Pulmonary artery endothelial cell (primary cell): ENCODE measurements around the gene AGRN. TPM values are rescaled to one million over a fixed set of nuclear protein-coding genes. Genes with fewer than 3 reads are reported as not detected.
A peak's percentile ranks its signal among the peaks of the same experiment; 100 is the strongest.
"Not testable (repeated sequence)": the region's sequence is repeated elsewhere in the genome, so short reads cannot be mapped to it uniquely, and the experiment has no call there.

Experiments used
- DNase-seq: peaks from one replicate; pipeline ENCODE4 v3.0.0-alpha.2; 2011; ENCODE audit warnings: low read depth, low spot score
- total RNA-seq: library from RNA; depleted of rRNA; stranded (reverse); fragments of >200 nt; gene quantifications from 2 replicates; pipeline ENCODE4 v1.2.3, GENCODE V29; 2014

Gene AGRN
- total RNA-seq, 1 donor from 2014 or later = 88.2 TPM

GRCh38 chr1:1051127-1051810 is 31.3 kb downstream of the AGRN start:
- DNase-seq = no peak

GRCh38 chr1:1052003-1052840 is 32.3 kb downstream of the AGRN start:
- DNase-seq = no peak

GRCh38 chr1:1053022-1053421 is 33.1 kb downstream of the AGRN start:
- no peak for DNase-seq

GRCh38 chr1:1053682-1054081 is 33.8 kb downstream of the AGRN start:
- no peak for DNase-seq

GRCh38 chr1:1054099-1054700 is 34.3 kb downstream of the AGRN start:
- DNase-seq = no peak

GRCh38 chr1:1054971-1055370 is 35.1 kb downstream of the AGRN start:
- DNase-seq = no peak

- no peak for DNase-seq
Observed at GRCh38 chr1:1055841-1056736, 36.2 kb downstream of the AGRN start.

- DNase-seq = not testable (repeated sequence)
Observed at GRCh38 chr1:1057769-1058087, 37.8 kb downstream of the AGRN start.

- DNase-seq = no peak
Observed at GRCh38 chr1:1058088-1058905, 38.4 kb downstream of the AGRN start.

- no peak for DNase-seq
Observed at GRCh38 chr1:1058921-1059493, 39.1 kb downstream of the AGRN start.

GRCh38 chr1:1059494-1060280 is 39.8 kb downstream of the AGRN start:
- no peak for DNase-seq

GRCh38 chr1:1060281-1061000 is 40.5 kb downstream of the AGRN start:
- no peak for DNase-seq

- no peak for DNase-seq
Observed at GRCh38 chr1:1061682-1062345, 41.9 kb downstream of the AGRN start.

GRCh38 chr1:1062348-1063163 is 42.6 kb downstream of the AGRN start:
- DNase-seq = no peak

- DNase-seq = no peak
Observed at GRCh38 chr1:1063261-1063944, 43.5 kb downstream of the AGRN start.

- peak; percentile 56 for DNase-seq
Observed at GRCh38 chr1:1063945-1064831, 44.3 kb downstream of the AGRN start.
